GM12878 (cell line): ENCODE measurements around the gene PTEN. TPM values are rescaled to one million over a fixed set of nuclear protein-coding genes. Genes with fewer than 3 reads are reported as not detected.

Experiments used
- BHLHE40 ChIP-seq, 2 experiments: fragments of 450-650 bp in 1 of 2; IDR thresholded peaks; 2 replicates each; pipeline ENCODE4 v1.6.1; 2011 to 2017; ENCODE audit warnings: low read depth in 2 of 2, borderline replicate concordance in 1 of 2, improper control_type of control experiment in 1 of 2, low read length in 1 of 2, mild to moderate bottlenecking in 1 of 2
- BMI1 ChIP-seq: fragments of 450-650 bp; IDR thresholded peaks from 2 replicates; pipeline ENCODE4 v1.6.1; 2016; ENCODE audit warnings: mild to moderate bottlenecking, moderate library complexity, borderline replicate concordance
- CHD4 ChIP-seq: fragments of 200-600 bp; sonication (generic); IDR thresholded peaks from 2 replicates; pipeline ENCODE4 v1.6.1; 2016; ENCODE audit warnings: mild to moderate bottlenecking
- CREM ChIP-seq: IDR thresholded peaks from 2 replicates; pipeline ENCODE4 v1.6.1; 2014; ENCODE audit warnings: antibody characterized with exemption, low read depth
- EGR1 ChIP-seq, 2 experiments: IDR thresholded peaks; 1 replicate in 1 of 2; 2 replicates in 1 of 2; pipeline ENCODE4 v1.6.1; 2011 to 2012; ENCODE audit warnings: low read depth in 2 of 2, low read length in 2 of 2, borderline replicate concordance in 1 of 2, mild to moderate bottlenecking in 1 of 2, moderate library complexity in 1 of 2
- ESRRA ChIP-seq: IDR thresholded peaks from 2 replicates; pipeline ENCODE4 v1.6.1; 2012; ENCODE audit warnings: mild to moderate bottlenecking, low read length, improper control_type of control experiment
- FOS ChIP-seq: IDR thresholded peaks from 3 replicates; pipeline ENCODE4 v1.6.1; 2011; ENCODE audit warnings: borderline replicate concordance; ENCODE audit not compliant: insufficient read length; ENCODE audit errors: extremely low read depth
- GATAD2B ChIP-seq: fragments of 450-650 bp; conservative IDR thresholded peaks from 2 replicates; pipeline ENCODE4 v1.6.1; 2017; ENCODE audit warnings: low read depth, mild to moderate bottlenecking, moderate library complexity
- HCFC1 ChIP-seq: fragments of 150-350 bp; IDR thresholded peaks from 2 replicates; pipeline ENCODE4 v1.6.1; 2014; ENCODE audit warnings: low read length
- IKZF2 ChIP-seq, 2 experiments: fragments of 450-650 bp; IDR thresholded peaks; 2 replicates each; pipeline ENCODE4 v1.6.1; 2017; ENCODE audit warnings: mild to moderate bottlenecking in 2 of 2, moderate library complexity in 2 of 2
- MLLT1 ChIP-seq: fragments of 450-650 bp; IDR thresholded peaks from 2 replicates; pipeline ENCODE4 v1.6.1; 2016; ENCODE audit warnings: mild to moderate bottlenecking
- MTA2 ChIP-seq: fragments of 450-650 bp; IDR thresholded peaks from 2 replicates; pipeline ENCODE4 v1.6.1; 2016; ENCODE audit warnings: low read depth, mild to moderate bottlenecking, moderate library complexity
- NFXL1 ChIP-seq: fragments of 450-650 bp; IDR thresholded peaks from 2 replicates; pipeline ENCODE4 v1.6.1; 2017; ENCODE audit warnings: antibody characterized with exemption, mild to moderate bottlenecking, borderline replicate concordance
- PAX8 ChIP-seq: fragments of 450-650 bp; IDR thresholded peaks from 2 replicates; pipeline ENCODE4 v1.6.1; 2017; ENCODE audit warnings: mild to moderate bottlenecking, moderate library complexity
- POLR2A ChIP-seq: IDR thresholded peaks from 2 replicates; pipeline ENCODE4 v1.6.1; 2011; ENCODE audit warnings: low read depth, mild to moderate bottlenecking, low read length
- POLR2AphosphoS2 ChIP-seq: IDR thresholded peaks from 2 replicates; pipeline ENCODE4 v1.6.1; 2011; ENCODE audit warnings: low read depth, mild to moderate bottlenecking, low read length, improper control_type of control experiment, moderate library complexity
- SMARCA5 ChIP-seq: fragments of 450-650 bp; IDR thresholded peaks from 2 replicates; pipeline ENCODE4 v1.6.1; 2017; ENCODE audit warnings: mild to moderate bottlenecking
- STAT1 ChIP-seq: fragments of 450-650 bp; conservative IDR thresholded peaks from 2 replicates; pipeline ENCODE4 v1.6.1; 2014; ENCODE audit warnings: antibody characterized with exemption, mild to moderate bottlenecking
- TCF12 ChIP-seq: IDR thresholded peaks from 2 replicates; pipeline ENCODE4 v1.6.1; 2011; ENCODE audit warnings: low read depth, mild to moderate bottlenecking, low read length
- ZZZ3 ChIP-seq: IDR thresholded peaks from 2 replicates; pipeline ENCODE4 v1.6.1; 2011; ENCODE audit warnings: low read depth; ENCODE audit not compliant: control insufficient read depth, insufficient read length
- polyA plus RNA-seq, 11 experiments: library from polyadenylated mRNA; depleted of rRNA in 4 of 11; unstranded in 6 of 11; stranded (reverse) in 5 of 11; fragments of >200 nt; fragmentation: Nextera tagmentation in 4 of 11; fragmentation: Illumina TruSeq in 1 of 11; extraction: Ambion mirVana in 4 of 11; extraction: Trizol in 1 of 11; gene quantifications; 1 replicate in 1 of 11; 2 replicates in 10 of 11; pipeline versions ENCODE4 v1.2.1 to v1.2.3, GENCODE V29; 2011 to 2016; ENCODE audit warnings: inconsistent platforms in 2 of 11, missing spikeins in 2 of 11, low read depth in 1 of 11
- total RNA-seq, 4 experiments: library from RNA; depleted of rRNA in 3 of 4; stranded (reverse); fragments of >200 nt in 3 of 4; fragmentation: Illumina TruSeq in 1 of 4; extraction: Trizol in 1 of 4; gene quantifications; 2 replicates each; pipeline versions ENCODE4 v1.2.1 to v1.2.3, GENCODE V29; 2013 to 2021
- TF ChIP-seq, protein P1 (sequence below): fragments of 450-650 bp; IDR thresholded peaks from 2 replicates; pipeline ENCODE4 v1.6.1; 2017; ENCODE audit warnings: mild to moderate bottlenecking
- TF ChIP-seq, protein P2 (sequence below): fragments of 450-650 bp; formaldehyde crosslinking; IDR thresholded peaks from 2 replicates; pipeline ENCODE4 v1.4.0; 2022; ENCODE audit warnings: mild to moderate bottlenecking, moderate library complexity
- TF ChIP-seq, protein P3 (sequence below): IDR thresholded peaks from 2 replicates; pipeline ENCODE4 v1.6.1; 2011; ENCODE audit warnings: mild to moderate bottlenecking, low read depth, low read length, moderate library complexity; ENCODE audit not compliant: insufficient replicate concordance

Gene PTEN
- total and polyA plus RNA-seq, 10 of the 15 experiments (the other 5 are each of a cell fraction or from before 2014, with no cell fraction given): 26.1 to 175 (median 58.1) TPM

GRCh38 chr10:87863053-87863943, at the start of gene PTEN, which contains the start of gene KLLN (continued):
- TF ChIP-seq, protein P1, sequence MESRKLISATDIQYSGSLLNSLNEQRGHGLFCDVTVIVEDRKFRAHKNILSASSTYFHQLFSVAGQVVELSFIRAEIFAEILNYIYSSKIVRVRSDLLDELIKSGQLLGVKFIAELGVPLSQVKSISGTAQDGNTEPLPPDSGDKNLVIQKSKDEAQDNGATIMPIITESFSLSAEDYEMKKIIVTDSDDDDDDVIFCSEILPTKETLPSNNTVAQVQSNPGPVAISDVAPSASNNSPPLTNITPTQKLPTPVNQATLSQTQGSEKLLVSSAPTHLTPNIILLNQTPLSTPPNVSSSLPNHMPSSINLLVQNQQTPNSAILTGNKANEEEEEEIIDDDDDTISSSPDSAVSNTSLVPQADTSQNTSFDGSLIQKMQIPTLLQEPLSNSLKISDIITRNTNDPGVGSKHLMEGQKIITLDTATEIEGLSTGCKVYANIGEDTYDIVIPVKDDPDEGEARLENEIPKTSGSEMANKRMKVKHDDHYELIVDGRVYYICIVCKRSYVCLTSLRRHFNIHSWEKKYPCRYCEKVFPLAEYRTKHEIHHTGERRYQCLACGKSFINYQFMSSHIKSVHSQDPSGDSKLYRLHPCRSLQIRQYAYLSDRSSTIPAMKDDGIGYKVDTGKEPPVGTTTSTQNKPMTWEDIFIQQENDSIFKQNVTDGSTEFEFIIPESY: no peak
- TF ChIP-seq CHD4: no peak
- peak; percentile 78 to 90 for TF ChIP-seq BHLHE40 (IDR thresholded peaks at IDR 0.05; ENCODE audit: borderline replicate concordance in 1 of 2, low read depth in 2 of 2, low read length in 1 of 2)
- TF ChIP-seq, protein P2, sequence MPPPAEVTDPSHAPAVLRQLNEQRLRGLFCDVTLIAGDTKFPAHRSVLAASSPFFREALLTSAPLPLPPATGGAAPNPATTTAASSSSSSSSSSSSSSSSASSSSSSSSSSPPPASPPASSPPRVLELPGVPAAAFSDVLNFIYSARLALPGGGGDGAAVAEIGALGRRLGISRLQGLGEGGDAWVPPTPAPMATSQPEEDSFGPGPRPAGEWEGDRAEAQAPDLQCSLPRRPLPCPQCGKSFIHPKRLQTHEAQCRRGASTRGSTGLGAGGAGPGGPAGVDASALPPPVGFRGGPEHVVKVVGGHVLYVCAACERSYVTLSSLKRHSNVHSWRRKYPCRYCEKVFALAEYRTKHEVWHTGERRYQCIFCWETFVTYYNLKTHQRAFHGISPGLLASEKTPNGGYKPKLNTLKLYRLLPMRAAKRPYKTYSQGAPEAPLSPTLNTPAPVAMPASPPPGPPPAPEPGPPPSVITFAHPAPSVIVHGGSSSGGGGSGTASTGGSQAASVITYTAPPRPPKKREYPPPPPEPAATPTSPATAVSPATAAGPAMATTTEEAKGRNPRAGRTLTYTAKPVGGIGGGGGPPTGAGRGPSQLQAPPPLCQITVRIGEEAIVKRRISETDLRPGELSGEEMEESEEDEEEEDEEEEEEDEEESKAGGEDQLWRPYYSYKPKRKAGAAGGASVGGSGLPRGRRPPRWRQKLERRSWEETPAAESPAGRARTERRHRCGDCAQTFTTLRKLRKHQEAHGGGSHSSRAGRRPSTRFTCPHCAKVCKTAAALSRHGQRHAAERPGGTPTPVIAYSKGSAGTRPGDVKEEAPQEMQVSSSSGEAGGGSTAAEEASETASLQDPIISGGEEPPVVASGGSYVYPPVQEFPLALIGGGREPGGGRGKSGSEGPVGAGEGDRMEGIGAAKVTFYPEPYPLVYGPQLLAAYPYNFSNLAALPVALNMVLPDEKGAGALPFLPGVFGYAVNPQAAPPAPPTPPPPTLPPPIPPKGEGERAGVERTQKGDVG (CRISPR knock-in tag): no peak
- peak; percentile 97 for TF ChIP-seq SMARCA5
- peak; percentile 36 to 37; a peak in 3 of 4 replicates for TF ChIP-seq IKZF2 (IDR thresholded peaks at IDR 0.05)
- peak; percentile 47; the same call in 1 of the 2 replicates for TF ChIP-seq TCF12
- no peak for TF ChIP-seq ZZZ3
- TF ChIP-seq GATAD2B: peak; percentile 86
- TF ChIP-seq CREM: peak; percentile 49
- TF ChIP-seq POLR2AphosphoS2: peak; percentile 68; the same call in 1 of the 2 replicates
- no peak for TF ChIP-seq BMI1
- 0 out of 2 replicates have a peak, but pooled peaks have one; percentile 40 for TF ChIP-seq STAT1
- TF ChIP-seq PAX8: no peak
- no peak for TF ChIP-seq FOS
- no peak for TF ChIP-seq ESRRA
- TF ChIP-seq MLLT1: peak; percentile 51; the same call in 1 of the 2 replicates
- peak; percentile 88 for TF ChIP-seq POLR2A
- TF ChIP-seq, protein P3, sequence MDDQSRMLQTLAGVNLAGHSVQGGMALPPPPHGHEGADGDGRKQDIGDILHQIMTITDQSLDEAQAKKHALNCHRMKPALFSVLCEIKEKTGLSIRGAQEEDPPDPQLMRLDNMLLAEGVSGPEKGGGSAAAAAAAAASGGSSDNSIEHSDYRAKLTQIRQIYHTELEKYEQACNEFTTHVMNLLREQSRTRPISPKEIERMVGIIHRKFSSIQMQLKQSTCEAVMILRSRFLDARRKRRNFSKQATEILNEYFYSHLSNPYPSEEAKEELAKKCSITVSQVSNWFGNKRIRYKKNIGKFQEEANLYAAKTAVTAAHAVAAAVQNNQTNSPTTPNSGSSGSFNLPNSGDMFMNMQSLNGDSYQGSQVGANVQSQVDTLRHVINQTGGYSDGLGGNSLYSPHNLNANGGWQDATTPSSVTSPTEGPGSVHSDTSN: peak; percentile 83
- peak; percentile 47 for TF ChIP-seq HCFC1
- TF ChIP-seq MTA2: no peak
- TF ChIP-seq NFXL1: no peak
- peak; percentile 24 to 75 for TF ChIP-seq EGR1 (IDR thresholded peaks at IDR 0.05; ENCODE audit: borderline replicate concordance in 1 of 2, low read depth in 2 of 2, low read length in 2 of 2)
